Colonic mucosa (tissue), 4 donors: ENCODE results near the gene UNC13B. TPM values are rescaled to one million over a fixed set of nuclear protein-coding genes. Genes with fewer than 3 reads are reported as not detected.

Source experiments
- DNase-seq: peaks from one replicate; pipeline ENCODE4 v3.0.0-alpha.2; 2020
- H3K27ac ChIP-seq: fragments of 200-600 bp; one replicate; pipeline ENCODE4 v1.8.0; 2021
- H3K27me3 ChIP-seq: fragments of 200-600 bp; one replicate; pipeline ENCODE4 v1.8.0; 2021
- H3K36me3 ChIP-seq: fragments of 200-600 bp; one replicate; pipeline ENCODE4 v1.8.0; 2021
- H3K4me1 ChIP-seq: fragments of 200-600 bp; one replicate; pipeline ENCODE4 v1.8.0; 2021; ENCODE audit warnings: mild to moderate bottlenecking
- H3K4me3 ChIP-seq: fragments of 200-600 bp; one replicate; pipeline ENCODE4 v1.8.0; 2021
- H3K9ac ChIP-seq, 2 donors: one replicate each; pipeline ENCODE4 v1.7.0; 2013; ENCODE audit warnings: control low read depth in 2 of 2, low read depth in 2 of 2, low read length in 2 of 2
- H3K9me3 ChIP-seq: fragments of 200-600 bp; one replicate; pipeline ENCODE4 v1.8.0; 2021
- CTCF ChIP-seq: fragments of 200-600 bp; IDR thresholded peaks from one replicate; pipeline ENCODE4 v1.8.0; 2022; ENCODE audit warnings: antibody characterized with exemption, mild to moderate bottlenecking
- intact Hi-C: fragments of 100-400 bp; cut with DNase I; formaldehyde crosslinking; loops from one replicate; pipeline ENCODE4 v1.14.1; 2022
- total RNA-seq, 2 donors: library from RNA; stranded (reverse); fragmentation: NEBNext Ultra II Directional in 1 of 2; extraction: Animal tissue kit (Norgen Biotek cat#: 25700) in 1 of 2; gene quantifications; one replicate each; pipeline ENCODE4 v1.2.1, GENCODE V29; 2021
- donor health status: healthy.
- donor health status: DM: no; HTN: no; CAD: no.
- donor health status: DM: no; HTN: no; CAD: no.

UNC13B gene
- total RNA-seq, 2 donors from 2014 or later = 43.6 to 56.1 TPM

GRCh38 chr9:35341021-35341420, 179.2 kb downstream of the UNC13B start:
- H3K9ac ChIP-seq = no peak overlapping the region
- no peak overlapping the region for H3K4me3 ChIP-seq
- no peak for TF ChIP-seq CTCF
- no peaks in the 10 kb centered on the region for H3K9me3 ChIP-seq
- intact Hi-C loops = no loop called here
- H3K27ac ChIP-seq = no peak overlapping the region
- no peaks in the 10 kb centered on the region for H3K27me3 ChIP-seq
- H3K4me1 ChIP-seq = no peaks in the 10 kb centered on the region
- H3K36me3 ChIP-seq = no peaks in the 10 kb centered on the region
- no peak for DNase-seq

- no peak overlapping the region for H3K27ac ChIP-seq
- no peak for TF ChIP-seq CTCF
- no peaks in the 10 kb centered on the region for H3K27me3 ChIP-seq
- H3K4me3 ChIP-seq = no peak overlapping the region
- H3K9ac ChIP-seq = no peak overlapping the region
- H3K36me3 ChIP-seq = no peaks in the 10 kb centered on the region
- intact Hi-C loops = no loop called here
- no peak for DNase-seq
- H3K4me1 ChIP-seq = no peaks in the 10 kb centered on the region
- H3K9me3 ChIP-seq = no peaks in the 10 kb centered on the region
Observed at GRCh38 chr9:35341585-35341984, 179.8 kb downstream of the UNC13B start.

DNA sequence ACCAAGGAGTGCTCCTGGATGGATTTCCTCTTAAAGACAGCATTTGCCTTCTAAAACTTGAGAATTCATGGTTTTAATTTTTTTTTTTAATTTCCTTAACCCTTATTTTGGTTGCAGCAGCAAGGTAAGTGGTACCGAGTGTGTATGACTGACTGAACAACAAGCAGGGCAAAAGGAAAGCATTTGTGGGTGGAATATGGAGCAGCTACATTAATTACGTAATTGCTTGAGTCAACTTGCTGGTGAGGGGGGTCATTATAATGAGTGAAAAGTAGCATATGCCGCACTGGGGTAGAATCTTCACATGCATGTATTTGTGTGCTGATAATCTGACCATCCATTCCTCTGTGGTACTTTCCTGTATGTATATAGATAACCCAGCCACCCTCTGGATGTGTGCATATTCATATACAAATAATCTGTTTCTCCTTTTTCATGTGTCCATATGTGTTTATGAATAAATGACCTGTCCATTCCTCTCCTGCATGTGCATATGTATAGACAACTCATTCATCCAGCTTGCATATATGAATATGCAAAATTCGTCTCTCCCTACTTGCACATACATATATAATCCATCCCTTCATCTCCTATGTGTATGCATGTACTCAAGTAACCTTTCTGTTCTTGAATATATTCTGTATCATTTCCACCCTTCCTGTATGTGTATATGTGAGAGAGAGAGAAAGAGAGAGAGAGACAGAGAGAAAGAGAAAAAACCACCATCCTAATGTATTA, 180.6 kb downstream of the UNC13B start:
- Histone ChIP-seq H3K9ac (no peak overlapping the region), H3K4me3 (no peak overlapping the region), H3K36me3 (no peaks in the 10 kb centered on the region), H3K27me3 (no peaks in the 10 kb centered on the region), H3K4me1 (no peaks in the 10 kb centered on the region), H3K9me3 (no peaks in the 10 kb centered on the region), H3K27ac (no peak overlapping the region)
- no peak for DNase-seq
- intact Hi-C loops = no loop called here
- TF ChIP-seq CTCF = no peak

DNA sequence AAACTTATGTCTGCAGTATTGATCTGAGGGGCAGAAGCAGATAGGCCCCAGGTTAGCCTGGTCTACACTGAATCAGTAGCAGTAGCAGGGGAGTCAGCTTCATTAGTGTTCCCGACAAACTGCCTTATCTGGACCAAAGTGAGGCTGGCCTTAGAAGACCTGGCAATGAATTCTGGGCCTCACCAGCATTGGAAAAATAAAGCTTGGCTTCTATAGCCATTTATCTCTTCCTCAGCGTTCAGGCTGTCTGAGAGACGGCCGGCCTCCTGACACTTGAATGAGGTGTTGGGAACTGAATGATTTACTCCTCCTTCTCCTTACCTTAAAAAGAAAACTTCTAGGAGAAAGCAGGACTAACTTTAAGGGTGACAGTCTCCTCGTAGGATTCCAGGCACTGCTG, 186.3 kb downstream of the UNC13B start:
- intact Hi-C loops = no loop called here
- Histone ChIP-seq H3K27ac (no peak overlapping the region), H3K27me3 (no peaks in the 10 kb centered on the region), H3K4me3 (no peak overlapping the region), H3K4me1 (no peaks in the 10 kb centered on the region), H3K9me3 (no peaks in the 10 kb centered on the region), H3K36me3 (no peaks in the 10 kb centered on the region), H3K9ac (no peak overlapping the region)
- no peak for TF ChIP-seq CTCF
- no peak for DNase-seq

DNA sequence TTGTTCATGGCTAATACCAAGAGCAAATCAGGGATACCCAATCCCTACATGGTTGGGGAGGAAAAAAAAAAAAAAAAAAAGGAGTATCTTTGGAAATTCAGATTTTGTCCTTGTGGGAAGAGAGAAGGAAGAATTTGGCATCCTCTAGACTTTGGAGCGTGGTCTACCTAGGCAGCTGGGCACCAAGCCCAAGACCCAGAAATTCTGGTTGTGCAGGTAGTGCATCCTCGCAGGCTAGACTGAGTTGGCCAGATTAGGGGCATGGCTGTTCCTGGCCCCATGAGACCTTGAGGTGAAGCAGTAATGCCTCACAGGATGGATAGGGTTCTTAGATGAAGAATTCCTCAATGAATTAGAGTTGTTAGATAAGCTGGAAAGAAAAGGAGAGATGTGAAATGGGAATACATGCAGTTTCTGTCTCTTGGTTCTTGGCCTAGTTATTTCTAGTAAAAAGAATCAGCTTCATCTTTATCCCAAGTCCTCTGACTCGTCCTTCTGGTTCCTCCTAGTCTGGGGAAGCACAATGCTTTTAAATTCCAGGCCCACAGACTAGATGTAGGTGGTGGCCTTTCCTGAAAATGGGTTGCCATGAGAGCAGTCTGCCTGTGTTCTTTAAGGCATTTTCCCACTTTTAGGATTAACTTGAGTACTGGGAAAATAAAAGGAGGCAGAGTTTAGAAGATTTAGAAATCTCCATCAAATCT, 187.6 kb downstream of the UNC13B start:
- DNase-seq = no peak

More for the DNA sequence above, 187.6 kb downstream of the UNC13B start:
- H3K9ac ChIP-seq = no peak overlapping the region
- intact Hi-C loops = no loop called here
- H3K27ac ChIP-seq = no peak overlapping the region
- no peaks in the 10 kb centered on the region for H3K4me1 ChIP-seq
- H3K4me3 ChIP-seq = no peak overlapping the region
- H3K27me3 ChIP-seq = no peaks in the 10 kb centered on the region
- no peak for TF ChIP-seq CTCF
- H3K9me3 ChIP-seq = no peaks in the 10 kb centered on the region
- no peaks in the 10 kb centered on the region for H3K36me3 ChIP-seq
